ENCODE measurements around the gene TOMM20. TPM values are rescaled to one million over a fixed set of nuclear protein-coding genes. Genes with fewer than 3 reads are reported as not detected.
"Not testable (repeated sequence)": the region's sequence is repeated elsewhere in the genome, so short reads cannot be mapped to it uniquely, and the experiment has no call there.

TOMM20 gene
- total and polyA plus RNA-seq, 2 donors = 78.2 to 93.8 TPM

DNA sequence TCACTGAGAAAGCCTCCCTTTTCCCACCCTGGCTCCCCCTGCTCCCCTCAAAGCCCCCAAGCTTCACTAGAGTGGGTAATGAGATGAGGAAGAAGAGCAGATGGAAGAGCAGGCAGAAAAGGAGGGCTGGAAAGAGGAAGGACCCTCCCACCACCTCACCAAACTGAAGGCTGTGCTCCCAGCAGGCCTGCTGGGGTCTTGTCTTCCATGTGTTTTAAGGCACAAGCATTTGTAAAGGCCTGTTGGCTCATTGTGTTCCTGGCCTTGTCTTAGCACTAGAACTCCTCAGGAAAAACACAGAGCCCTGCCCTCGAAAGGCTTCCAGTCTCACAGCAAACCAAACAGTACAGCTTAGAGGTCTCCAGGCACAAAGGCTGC is 51.5 kb downstream of the TOMM20 start:
- 100% methylated on average over 1 of the region's 1 CpG for WGBS
- Histone ChIP-seq H3K4me1 (ENCODE audit: insufficient read depth) (no peaks in the 10 kb centered on the region), H3K36me3 (ENCODE audit: insufficient read depth) (no peaks in the 10 kb centered on the region), H3K4me3 (ENCODE audit: low read depth, low read length) (no peak overlapping the region), H3K27ac (ENCODE audit: low read depth) (no peak overlapping the region)
- no peak for DNase-seq (ENCODE audit: extremely low spot score)

DNA sequence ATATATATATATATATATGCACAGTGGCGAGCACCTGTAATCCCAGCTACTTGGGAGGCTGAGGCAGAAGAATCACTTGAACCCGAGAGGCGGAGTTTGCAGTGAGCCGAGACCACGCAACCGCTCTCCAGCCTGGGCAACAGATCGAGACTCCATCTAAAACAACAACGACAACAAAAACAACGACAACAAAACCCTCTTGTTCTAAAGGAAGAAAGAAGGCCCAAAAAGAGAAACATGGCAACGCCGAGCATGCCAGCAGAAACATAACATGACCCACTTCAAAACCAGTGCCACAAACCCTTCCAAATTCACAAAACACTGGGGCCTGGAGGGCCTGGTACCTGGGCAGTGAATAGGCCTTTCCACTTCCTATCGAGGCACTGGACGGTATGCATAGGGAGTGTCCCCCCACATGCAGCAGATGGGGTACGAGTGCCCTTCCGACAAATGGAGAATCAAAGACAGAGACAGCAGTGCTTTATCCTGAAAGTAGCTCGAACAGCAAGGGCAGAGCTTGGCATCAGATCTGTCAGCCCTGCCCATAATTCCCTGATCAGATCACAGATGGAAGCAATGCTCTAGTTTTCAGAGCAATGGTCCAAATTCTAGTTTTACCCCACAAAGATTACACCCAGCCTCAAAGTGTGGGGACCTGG is 52.0 kb downstream of the TOMM20 start:
- 94% methylated on average over 16 of the region's 16 CpGs for WGBS
- H3K36me3 ChIP-seq (ENCODE audit: insufficient read depth) = no peaks in the 10 kb centered on the region
- no peak for DNase-seq (ENCODE audit: extremely low spot score)
- H3K4me1 ChIP-seq (ENCODE audit: insufficient read depth) = no peaks in the 10 kb centered on the region
- no peak overlapping the region for H3K27ac ChIP-seq (ENCODE audit: low read depth)
- no peak overlapping the region for H3K4me3 ChIP-seq (ENCODE audit: low read depth, low read length)

DNA sequence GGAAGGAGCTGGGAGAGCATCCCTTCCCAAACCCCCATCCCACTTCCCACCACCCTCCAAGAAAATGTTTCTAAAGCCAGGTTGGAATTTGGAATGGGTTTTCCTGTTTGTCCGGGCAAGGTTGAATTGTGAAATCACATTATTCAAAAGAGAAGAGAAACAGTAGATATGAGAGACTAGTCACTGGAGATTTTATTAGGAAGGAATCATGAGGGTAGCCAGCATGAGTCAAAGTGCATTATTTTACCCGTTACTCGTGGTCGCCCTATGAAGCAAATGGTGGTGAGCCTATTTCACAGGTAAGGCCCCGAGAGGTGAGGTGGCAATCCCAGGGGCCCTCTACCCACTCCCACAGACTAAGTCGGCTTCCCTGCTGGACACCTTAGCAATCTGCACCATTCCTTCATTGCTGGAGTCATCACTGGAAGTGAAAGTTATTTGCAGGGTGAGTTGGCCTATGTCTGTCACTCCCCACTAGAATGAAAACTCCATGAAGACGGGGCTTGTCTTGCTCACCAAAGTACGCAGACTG is 52.8 kb downstream of the TOMM20 start:
- Histone ChIP-seq H3K36me3 (ENCODE audit: insufficient read depth) (no peaks in the 10 kb centered on the region), H3K27ac (ENCODE audit: low read depth) (peak overlapping the region; percentile 69), H3K4me3 (ENCODE audit: low read depth, low read length) (no peak overlapping the region), H3K4me1 (ENCODE audit: insufficient read depth) (no peaks in the 10 kb centered on the region)
- WGBS = 70% methylated on average over 8 of the region's 8 CpGs
- DNase-seq (ENCODE audit: extremely low spot score) = no peak

DNA sequence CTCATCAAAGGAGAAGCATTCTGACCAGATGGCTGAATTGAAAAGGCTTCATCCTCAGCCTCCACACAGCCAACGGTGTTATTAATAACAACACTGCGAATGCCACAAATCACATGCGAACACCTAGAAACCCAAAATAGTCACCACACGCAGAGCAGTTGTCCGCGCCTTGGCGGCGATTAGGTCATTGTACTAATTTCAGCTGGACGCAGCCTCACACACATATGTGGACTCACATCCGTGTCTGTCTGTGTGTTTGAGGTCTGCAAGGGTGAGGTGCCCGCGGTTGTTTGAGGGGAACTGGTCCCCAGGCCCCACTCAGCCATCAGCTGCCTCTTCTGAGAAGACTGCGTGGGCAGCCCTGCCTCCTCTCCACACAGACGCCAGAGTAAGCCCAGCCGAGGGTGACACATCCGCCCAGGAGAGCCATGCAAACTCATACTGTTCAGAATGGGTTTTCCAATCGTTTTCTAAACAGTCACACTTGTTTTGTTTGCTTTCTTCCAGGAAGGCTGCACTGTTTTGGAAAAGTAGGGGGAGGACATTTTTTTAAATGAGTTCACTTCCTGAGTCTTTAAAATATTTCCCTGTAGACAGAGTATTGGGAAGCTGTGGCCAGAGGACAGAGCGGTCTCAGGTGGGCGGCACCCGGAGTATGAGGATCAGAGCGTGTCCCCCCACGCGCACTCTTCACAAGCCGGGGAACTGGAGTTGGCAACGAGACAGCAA is 53.4 kb downstream of the TOMM20 start:
- no peaks in the 10 kb centered on the region for H3K36me3 ChIP-seq (ENCODE audit: insufficient read depth)
- peak overlapping the region; percentile 87 for H3K27ac ChIP-seq (ENCODE audit: low read depth)
- no peaks in the 10 kb centered on the region for H3K4me1 ChIP-seq (ENCODE audit: insufficient read depth)
- WGBS = 56% methylated on average over 25 of the region's 25 CpGs
- no peak for DNase-seq (ENCODE audit: extremely low spot score)
- H3K4me3 ChIP-seq (ENCODE audit: low read depth, low read length) = no peak overlapping the region

DNA sequence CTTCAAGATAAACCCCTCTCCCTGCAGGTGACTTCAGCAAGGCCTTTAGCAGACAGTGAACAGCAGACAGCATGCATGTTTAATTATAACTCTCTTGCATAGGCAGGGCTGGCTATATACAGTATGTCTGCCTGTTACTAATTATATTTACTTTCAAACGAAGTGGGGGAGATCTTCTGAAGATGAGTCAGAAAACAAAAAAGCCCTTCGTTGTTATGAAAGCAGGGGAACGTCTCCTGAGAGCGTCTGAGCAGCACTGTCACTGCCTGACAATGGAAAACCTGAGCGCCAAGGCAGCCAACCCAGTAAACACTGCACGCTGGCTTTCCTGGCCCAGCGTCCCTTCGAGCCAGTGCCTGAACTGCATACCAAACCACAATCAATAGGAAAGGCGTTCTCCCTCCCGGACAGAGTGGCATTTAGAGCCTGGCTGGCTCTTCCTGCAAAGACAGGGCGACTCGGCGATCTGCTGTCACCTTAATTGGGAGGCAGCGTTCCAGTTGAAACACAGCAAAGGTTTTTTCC is 54.1 kb downstream of the TOMM20 start:
- no peak for DNase-seq (ENCODE audit: extremely low spot score)
- no peaks in the 10 kb centered on the region for H3K36me3 ChIP-seq (ENCODE audit: insufficient read depth)
- H3K4me1 ChIP-seq (ENCODE audit: insufficient read depth) = no peaks in the 10 kb centered on the region
- H3K4me3 ChIP-seq (ENCODE audit: low read depth, low read length) = no peak overlapping the region
- H3K27ac ChIP-seq (ENCODE audit: low read depth) = peak overlapping the region; percentile 87
- WGBS = 22% methylated on average over 14 of the region's 14 CpGs

DNA sequence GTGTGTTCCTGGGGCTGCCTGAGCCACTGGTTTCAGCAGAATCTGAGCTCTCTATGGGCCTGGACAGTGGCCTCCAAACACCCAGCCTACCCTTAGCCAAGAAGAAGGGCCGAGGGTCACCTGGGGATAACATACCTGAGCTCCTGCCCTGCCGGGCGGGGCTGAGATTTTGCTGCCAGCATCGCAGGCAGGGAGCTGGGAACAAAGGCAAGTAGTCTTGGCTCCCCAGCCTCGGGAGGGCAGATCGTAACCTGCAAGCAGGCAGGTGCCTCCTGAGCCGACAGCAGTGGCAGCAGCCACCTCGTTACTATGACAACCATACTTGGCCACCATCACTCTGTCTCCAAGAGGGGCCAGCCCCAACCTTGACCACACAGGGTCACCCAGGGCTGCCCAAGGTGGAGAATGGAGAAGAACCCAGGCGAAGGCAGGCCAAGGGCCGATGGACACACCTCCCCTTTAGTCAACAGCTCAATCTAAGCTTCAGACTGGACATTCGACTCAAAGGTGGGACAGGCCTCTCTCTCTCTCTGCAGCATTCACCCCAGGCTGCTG is 54.6 kb downstream of the TOMM20 start:
- no peaks in the 10 kb centered on the region for H3K36me3 ChIP-seq (ENCODE audit: insufficient read depth)
- no peak for DNase-seq (ENCODE audit: extremely low spot score)
- WGBS = 82% methylated on average over 11 of the region's 11 CpGs
- H3K4me1 ChIP-seq (ENCODE audit: insufficient read depth) = no peaks in the 10 kb centered on the region
- peak overlapping the region; percentile 68 for H3K27ac ChIP-seq (ENCODE audit: low read depth)
- H3K4me3 ChIP-seq (ENCODE audit: low read depth, low read length) = no peak overlapping the region

DNA sequence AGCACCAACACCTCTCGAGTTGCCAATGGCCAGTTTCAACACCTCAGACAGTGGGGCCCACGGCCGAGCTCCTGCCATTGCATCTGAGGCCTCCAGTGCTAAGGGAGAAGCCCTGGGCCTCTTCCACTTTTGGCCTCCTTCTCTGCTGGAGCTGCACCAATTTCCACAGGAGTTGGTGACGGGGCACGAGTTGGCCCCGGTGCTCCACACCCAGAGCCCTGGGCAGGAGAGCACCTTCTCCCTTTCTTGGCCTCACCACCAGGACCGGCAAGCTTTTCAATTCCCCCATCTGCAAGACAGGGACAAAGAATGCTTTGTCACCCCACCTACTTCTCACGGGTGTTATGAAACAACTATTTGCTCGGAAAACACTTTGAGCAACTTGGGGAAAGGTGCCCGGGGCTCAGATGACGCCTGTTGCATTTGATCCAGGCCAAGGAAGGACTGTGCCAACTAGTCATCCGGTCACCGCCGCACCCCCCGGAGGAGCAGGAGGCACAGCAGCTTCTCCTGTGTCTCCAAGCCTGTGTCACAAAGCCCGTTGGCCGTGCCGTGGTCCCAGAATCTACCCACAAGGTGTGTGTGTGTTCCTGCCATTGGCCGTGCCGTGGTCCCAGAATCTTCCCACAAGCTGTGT is 55.2 kb downstream of the TOMM20 start:
- Histone ChIP-seq H3K4me3 (ENCODE audit: low read depth, low read length) (no peak overlapping the region), H3K4me1 (ENCODE audit: insufficient read depth) (no peaks in the 10 kb centered on the region), H3K27ac (ENCODE audit: low read depth) (peak overlapping the region; percentile 68), H3K36me3 (ENCODE audit: insufficient read depth) (no peaks in the 10 kb centered on the region)
- DNase-seq (ENCODE audit: extremely low spot score) = peak; percentile 56
- 83% methylated on average over 20 of the region's 20 CpGs for WGBS

DNA sequence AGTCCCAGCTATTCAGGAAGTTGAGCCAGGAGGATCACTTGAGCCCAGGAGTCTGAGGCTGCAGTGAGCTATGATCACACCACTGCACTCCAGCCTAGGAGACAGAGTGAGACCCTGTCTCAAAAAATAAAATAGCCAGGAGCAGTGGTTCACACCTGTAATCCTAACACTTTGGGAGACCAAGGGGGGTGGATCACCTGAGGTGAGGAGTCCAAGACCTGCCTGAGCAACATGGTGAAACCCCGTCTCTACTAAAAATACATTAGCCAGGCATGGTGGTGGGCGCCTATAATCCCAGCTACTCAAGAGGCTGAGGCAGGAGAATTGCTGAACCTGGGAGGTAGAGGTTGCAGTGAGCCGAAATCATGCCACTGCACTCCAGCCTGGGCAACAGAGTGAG is 56.1 kb downstream of the TOMM20 start:
- not testable (repeated sequence) for H3K36me3 ChIP-seq (ENCODE audit: insufficient read depth); H3K27ac ChIP-seq (ENCODE audit: low read depth); H3K4me1 ChIP-seq (ENCODE audit: insufficient read depth); DNase-seq (ENCODE audit: extremely low spot score); H3K4me3 ChIP-seq (ENCODE audit: low read depth, low read length)
- WGBS = 98% methylated on average over 3 of the region's 3 CpGs

DNA sequence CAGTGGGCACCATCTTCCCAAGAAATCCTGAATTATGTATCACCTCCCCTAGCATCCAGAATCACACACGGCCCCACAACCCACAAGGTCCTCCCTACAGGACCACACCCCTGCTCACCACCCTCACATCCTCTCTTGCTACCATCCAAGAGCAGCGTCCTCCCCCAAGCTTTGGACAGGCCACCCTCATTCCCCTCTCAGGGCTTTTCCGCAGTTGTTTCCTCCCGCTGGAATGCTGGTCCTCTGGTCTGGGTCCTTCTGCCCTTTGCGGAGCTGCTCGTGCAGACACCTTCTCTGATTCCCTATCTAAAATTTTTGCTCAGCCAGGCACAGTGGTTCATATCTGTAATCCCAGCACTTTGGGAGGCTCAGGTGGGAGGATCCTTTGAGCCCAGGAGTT is 56.5 kb downstream of the TOMM20 start:
- 93% methylated on average over 6 of the region's 6 CpGs for WGBS
- Histone ChIP-seq H3K27ac (ENCODE audit: low read depth) (no peak overlapping the region), H3K4me1 (ENCODE audit: insufficient read depth) (no peaks in the 10 kb centered on the region), H3K36me3 (ENCODE audit: insufficient read depth) (no peaks in the 10 kb centered on the region), H3K4me3 (ENCODE audit: low read depth, low read length) (no peak overlapping the region)
- DNase-seq (ENCODE audit: extremely low spot score) = no peak

DNA sequence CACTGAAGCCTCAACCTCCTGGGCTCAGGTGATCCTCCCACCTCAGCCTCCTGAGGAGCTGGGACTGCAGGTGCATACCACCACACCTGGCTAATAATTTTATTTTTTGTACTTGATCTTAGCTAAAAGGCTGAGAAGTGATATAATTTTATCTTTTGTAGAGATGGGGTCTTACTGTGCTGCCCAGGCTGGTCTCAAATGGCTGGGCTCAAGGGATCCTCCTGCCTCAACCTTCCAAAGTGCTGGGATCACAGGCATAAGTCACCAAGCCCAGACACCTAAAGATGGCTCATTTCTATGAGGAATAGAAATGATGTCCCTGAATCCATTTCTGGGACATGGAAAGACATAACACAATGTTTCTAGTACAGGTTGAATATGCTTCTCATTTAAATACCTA is 57.8 kb downstream of the TOMM20 start:
- DNase-seq (ENCODE audit: extremely low spot score) = no peak
- Histone ChIP-seq H3K4me1 (ENCODE audit: insufficient read depth) (no peaks in the 10 kb centered on the region), H3K27ac (ENCODE audit: low read depth) (no peak overlapping the region)

DNA sequence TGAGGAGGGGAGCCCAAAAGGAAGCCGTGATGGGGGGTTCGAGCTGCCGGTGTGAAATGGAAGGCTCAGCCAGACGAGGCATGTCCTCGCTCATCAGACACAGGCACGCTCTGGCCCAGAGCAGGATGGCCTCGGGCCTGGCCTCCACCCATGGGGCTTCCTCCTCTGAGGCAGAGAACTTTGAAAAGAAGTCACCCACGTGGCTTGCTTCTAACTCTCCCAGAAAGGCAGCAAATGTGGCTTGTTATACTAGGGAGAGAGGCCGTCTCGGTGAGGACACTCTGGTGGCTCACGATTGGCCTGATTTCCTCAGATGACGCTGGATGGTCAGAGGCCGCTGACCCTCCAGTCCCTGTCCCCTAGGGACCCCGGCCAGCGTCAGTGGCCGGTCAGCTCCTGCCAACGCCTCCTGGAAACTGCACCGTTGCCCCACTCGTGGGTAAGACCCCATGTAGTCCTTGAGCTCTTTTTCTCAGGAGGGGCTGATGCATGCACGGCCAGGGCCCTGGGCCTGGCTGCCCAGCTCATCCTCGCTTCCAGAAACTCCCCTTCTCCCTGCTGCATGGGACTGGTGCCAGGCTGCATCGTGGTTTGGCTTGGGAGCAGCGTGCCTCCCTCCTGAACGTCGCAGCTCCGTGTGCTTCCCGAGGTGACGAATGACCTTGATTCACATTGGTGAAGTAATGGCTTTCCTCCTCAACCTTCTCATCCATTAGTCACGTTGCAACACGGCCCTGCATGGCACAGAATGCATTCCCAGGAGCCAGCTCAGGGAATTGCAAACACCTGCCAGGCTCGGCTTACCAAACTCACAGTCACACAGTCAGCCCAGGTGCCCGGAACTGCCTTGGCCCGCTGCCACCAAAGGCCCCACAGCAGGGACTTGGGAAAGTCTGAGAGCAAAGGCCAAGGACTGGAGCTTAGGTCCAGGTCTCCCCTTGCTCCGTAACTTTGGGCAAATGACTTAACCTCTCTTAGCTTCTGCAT is 58.8 kb downstream of the TOMM20 start:
- WGBS = 80% methylated on average over 34 of the region's 34 CpGs
- no peak overlapping the region for H3K4me3 ChIP-seq (ENCODE audit: low read depth, low read length)

More for the DNA sequence above, 57.8 kb downstream of the TOMM20 start:
- no peak overlapping the region for H3K4me3 ChIP-seq (ENCODE audit: low read depth, low read length)
- H3K36me3 ChIP-seq (ENCODE audit: insufficient read depth) = no peaks in the 10 kb centered on the region

DNA sequence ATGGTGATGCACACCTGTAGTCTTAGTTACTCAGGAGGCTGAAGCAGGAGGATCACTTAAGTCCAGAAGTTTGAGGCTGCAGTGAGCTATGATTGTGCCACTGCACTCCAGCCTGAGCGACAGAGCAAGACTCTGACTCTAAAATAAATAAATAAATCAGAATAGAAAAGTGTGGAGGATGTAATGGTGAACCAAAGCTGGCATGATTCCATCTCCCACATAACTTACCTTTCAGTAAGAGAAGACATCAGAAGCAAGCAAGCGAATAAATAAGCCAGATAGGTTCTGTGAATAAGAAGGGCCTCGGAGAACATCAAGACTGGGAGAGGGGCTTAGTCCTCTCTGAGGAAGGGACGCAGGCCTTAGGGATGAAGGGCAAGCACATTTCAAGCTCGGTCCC is 59.5 kb downstream of the TOMM20 start:
- Histone ChIP-seq H3K27ac (ENCODE audit: low read depth) (no peak overlapping the region), H3K36me3 (ENCODE audit: insufficient read depth) (no peaks in the 10 kb centered on the region), H3K4me3 (ENCODE audit: low read depth, low read length) (no peak overlapping the region), H3K4me1 (ENCODE audit: insufficient read depth) (no peaks in the 10 kb centered on the region)
- no peak for DNase-seq (ENCODE audit: extremely low spot score)
- WGBS = 96% methylated on average over 5 of the region's 5 CpGs

More for the DNA sequence above, 58.8 kb downstream of the TOMM20 start:
- no peak for DNase-seq (ENCODE audit: extremely low spot score)
- no peaks in the 10 kb centered on the region for H3K36me3 ChIP-seq (ENCODE audit: insufficient read depth)
- no peak overlapping the region for H3K27ac ChIP-seq (ENCODE audit: low read depth)
- H3K4me1 ChIP-seq (ENCODE audit: insufficient read depth) = no peaks in the 10 kb centered on the region

Data from urinary bladder (tissue), 4 donors.